Thoracic aorta (tissue), 2 donors: ENCODE measurements around the gene CDH23. TPM values are rescaled to one million over a fixed set of nuclear protein-coding genes. Genes with fewer than 3 reads are reported as not detected.

Source experiments
- ATAC-seq: fragments of 150-250 bp; one replicate; pipeline ENCODE4 v1.8.0; 2017; ENCODE audit warnings: low read depth; ENCODE audit not compliant: insufficient number of reproducible peaks, low FRiP score
- DNase-seq: peaks from one replicate; pipeline ENCODE4 v3.0.0-alpha.2; 2020; ENCODE audit warnings: low spot score
- H3K27ac ChIP-seq, 2 donors: fragments of 200-600 bp; sonication (generic); 1 replicate in 1 of 2; 2 replicates in 1 of 2; pipeline ENCODE4 v1.5.1; 2016; ENCODE audit warnings: mild to moderate bottlenecking in 2 of 2, moderate library complexity in 2 of 2
- H3K27me3 ChIP-seq: fragments of 200-600 bp; sonication (generic); replicated peaks from 2 replicates; pipeline ENCODE4 v1.6.0; 2016; ENCODE audit warnings: mild to moderate bottlenecking; ENCODE audit not compliant: insufficient read depth
- H3K36me3 ChIP-seq: fragments of 200-600 bp; sonication (generic); one replicate; pipeline ENCODE4 v1.5.1; 2016
- H3K4me1 ChIP-seq, 2 donors: fragments of 200-600 bp; sonication (generic); 1 replicate in 1 of 2; 2 replicates in 1 of 2; pipeline versions ENCODE4 v1.5.1 to v1.6.0; 2016; ENCODE audit warnings: low read depth in 2 of 2, mild to moderate bottlenecking in 1 of 2; ENCODE audit not compliant: control insufficient read depth in 1 of 2
- H3K4me3 ChIP-seq: fragments of 200-600 bp; sonication (generic); 2 replicates; pipeline ENCODE4 v1.5.1; 2016; ENCODE audit warnings: mild to moderate bottlenecking
- H3K9me3 ChIP-seq: fragments of 200-600 bp; sonication (generic); 2 replicates; pipeline ENCODE4 v1.5.1; 2016
- CTCF ChIP-seq: fragments of 200-600 bp; sonication (generic); IDR thresholded peaks from one replicate; pipeline ENCODE4 v1.5.1; 2019; ENCODE audit warnings: antibody characterized with exemption
- total RNA-seq, 2 donors: library from RNA; depleted of rRNA; stranded (reverse); fragments of >200 nt; gene quantifications; one replicate each; pipeline versions ENCODE4 v1.1.0 to v1.2.3, GENCODE V29; 2016

Gene CDH23
- total RNA-seq, 2 donors from 2014 or later: 10.6 to 10.8 TPM

GRCh38 chr10:71864911-71865361 lies 468.2 kb downstream of the CDH23 start:
- ATAC-seq: no peak
- Histone ChIP-seq H3K9me3 (no peaks in the 10 kb centered on the region), H3K4me3 (no peak overlapping the region), H3K4me1 (peaks cover 15 to 20% of the 10 kb centered on the region in 2 donors), H3K27ac (no peak overlapping the region), H3K27me3 (no peaks in the 10 kb centered on the region), H3K36me3 (no peaks in the 10 kb centered on the region)
- DNase-seq: no peak
- TF ChIP-seq CTCF: no peak

Other genes with a start within 250 kb of the CDH23 start
- 10 to 100 TPM; 18.3 to 24.2 TPM for gene UNC5B, start 184.3 kb upstream of the CDH23 start, total RNA-seq
- gene SLC29A3, start 77.7 kb upstream of the CDH23 start, total RNA-seq: 1 to 10 TPM; 3.2 to 5.9 TPM